HCT116 (cell line): ENCODE measurements around the gene CTRL. TPM values are rescaled to one million over a fixed set of nuclear protein-coding genes. Genes with fewer than 3 reads are reported as not detected.

Experiments
- ATAC-seq: fragments of 200-7000 bp; cut with Tn5 transposase; 2 replicates; pipeline ENCODE4 v1.9.1; 2020; ENCODE audit warnings: mild to moderate bottlenecking, moderate library complexity
- BruUV-seq: library from RNA; stranded (reverse); fragments of 400-500 nt; replicated peaks from 2 replicates; lab custom pipeline; 2021; lab: Mats Ljungman, UMichigan
- CTCF ChIA-PET: fragments of 300-600 bp; sonication (Branson Sonifier 250); formaldehyde crosslinking; loops from one replicate; lab custom pipeline; 2021; ENCODE audit warnings: antibody characterized with exemption; lab: Charles Lee
- POLR2A ChIA-PET: fragments of 300-600, 350-600 bp; sonication (Branson Sonifier 250); formaldehyde crosslinking; loops from one replicate; lab custom pipeline; 2021; ENCODE audit warnings: antibody characterized with exemption; lab: Charles Lee
- RAD21 ChIA-PET, 2 experiments: fragments of 300-600 bp; sonication (Branson Sonifier 250); formaldehyde crosslinking; loops; one replicate each; lab custom pipeline; 2023; ENCODE audit warnings: low total read pairs in 2 of 2; ENCODE audit not compliant: uncharacterized antibody in 2 of 2, unreplicated experiment in 2 of 2, low non-redundant PET in 1 of 2; lab: Charles Lee
- DNase-seq: peaks from one replicate; pipeline ENCODE4 v3.0.0-alpha.2; 2010; ENCODE audit warnings: low read depth, low spot score
- H2AFZ ChIP-seq: fragments of 200-600 bp; shearing (Covaris generic), sonication (generic); 2 replicates; pipeline ENCODE4 v1.6.1; 2017; ENCODE audit warnings: low read depth, mixed run types, mixed read lengths, antibody characterized with exemption, low read length; ENCODE audit not compliant: poor library complexity, severe bottlenecking
- H3K27ac ChIP-seq: 2 replicates; pipeline ENCODE4 v1.5.1; 2012; ENCODE audit warnings: low read depth, low read length
- H3K27me3 ChIP-seq: fragments of 200-600 bp; sonication (generic); 2 replicates; pipeline ENCODE4 v1.6.1; 2016; ENCODE audit warnings: mixed run types, low read length, mixed read lengths; ENCODE audit not compliant: insufficient read depth
- H3K36me3 ChIP-seq, 2 experiments: fragments of 200-500 bp in 1 of 2; fragments of 200-600 bp in 1 of 2; sonication (Bioruptor generic) in 1 of 2; sonication (generic) in 1 of 2; 2 replicates each; pipeline versions ENCODE4 v1.5.1 to v1.6.1; 2014 to 2016; ENCODE audit warnings: low read length in 2 of 2, inconsistent platforms in 1 of 2, mixed read lengths in 1 of 2, mixed run types in 1 of 2; ENCODE audit not compliant: insufficient read depth in 2 of 2, control insufficient read depth in 1 of 2
- H3K4me1 ChIP-seq, 2 experiments: fragments of 200-600 bp in 1 of 2; sonication (generic) in 1 of 2; 2 replicates each; pipeline versions ENCODE4 v1.5.1 to v1.6.1; 2012 to 2017; ENCODE audit warnings: low read length in 2 of 2, inconsistent platforms in 1 of 2, mild to moderate bottlenecking in 1 of 2, mixed read lengths in 1 of 2, mixed run types in 1 of 2, moderate library complexity in 1 of 2; ENCODE audit not compliant: insufficient read depth in 2 of 2, control insufficient read depth in 1 of 2
- H3K4me2 ChIP-seq: fragments of 200-600 bp; sonication (generic); 2 replicates; pipeline ENCODE4 v1.6.1; 2017; ENCODE audit warnings: mixed run types, low read length, mixed read lengths
- H3K4me3 ChIP-seq, 2 experiments: fragments of 200-600 bp in 1 of 2; sonication (generic) in 1 of 2; replicated peaks in 1 of 2; 2 replicates each; pipeline ENCODE4 v1.5.1; 2011 to 2016; ENCODE audit warnings: low read length in 2 of 2, control low read depth in 1 of 2, low read depth in 1 of 2, mild to moderate bottlenecking in 1 of 2, mixed read lengths in 1 of 2, mixed run types in 1 of 2
- H3K79me2 ChIP-seq: fragments of 200-600 bp; sonication (generic); 2 replicates; pipeline ENCODE4 v1.6.1; 2017; ENCODE audit warnings: mild to moderate bottlenecking, mixed run types, low read length, moderate library complexity, mixed read lengths; ENCODE audit not compliant: insufficient read depth
- H3K9ac ChIP-seq: fragments of 200-600 bp; sonication (generic); 2 replicates; pipeline ENCODE4 v1.6.1; 2016; ENCODE audit warnings: low read length, mixed read lengths
- H3K9me2 ChIP-seq: fragments of 200-600 bp; sonication (generic), shearing (Covaris generic); 2 replicates; pipeline ENCODE4 v1.6.1; 2017; ENCODE audit warnings: mixed run types, mild to moderate bottlenecking, moderate library complexity; ENCODE audit not compliant: insufficient read depth
- H3K9me3 ChIP-seq, 2 experiments: fragments of 200-500 bp in 1 of 2; fragments of 200-600 bp in 1 of 2; sonication (Bioruptor generic) in 1 of 2; sonication (generic) in 1 of 2; 2 replicates each; pipeline ENCODE4 v1.6.1; 2014 to 2017; ENCODE audit warnings: low read length in 2 of 2, mixed read lengths in 2 of 2, inconsistent platforms in 1 of 2, low read depth in 1 of 2, mild to moderate bottlenecking in 1 of 2, mixed run types in 1 of 2, moderate library complexity in 1 of 2; ENCODE audit not compliant: control insufficient read depth in 1 of 2, insufficient read depth in 1 of 2
- H4K20me1 ChIP-seq: fragments of 200-600 bp; sonication (generic), shearing (Covaris generic); 2 replicates; pipeline ENCODE4 v1.6.1; 2017; ENCODE audit warnings: mixed run types, mild to moderate bottlenecking, moderate library complexity; ENCODE audit not compliant: insufficient read depth
- ELF1 ChIP-seq: IDR thresholded peaks from 2 replicates; pipeline ENCODE4 v1.6.1; 2012; ENCODE audit warnings: low read depth, borderline replicate concordance
- EZH2 ChIP-seq: fragments of 200-600 bp; sonication (generic); IDR thresholded peaks from 2 replicates; pipeline ENCODE4 v1.6.1; 2017; ENCODE audit warnings: antibody characterized with exemption, mixed run types
- FOSL1 ChIP-seq: IDR thresholded peaks from 2 replicates; pipeline ENCODE4 v1.6.1; 2012; ENCODE audit warnings: low read depth
- JUND ChIP-seq: IDR thresholded peaks from 2 replicates; pipeline ENCODE4 v1.6.1; 2012
- POLR2AphosphoS5 ChIP-seq: IDR thresholded peaks from 2 replicates; pipeline ENCODE4 v1.6.1; 2011; ENCODE audit warnings: mild to moderate bottlenecking, low read depth, low read length, moderate library complexity
- SIN3A ChIP-seq: IDR thresholded peaks from 2 replicates; pipeline ENCODE4 v1.6.1; 2012; ENCODE audit warnings: low read depth
- YY1 ChIP-seq: IDR thresholded peaks from 2 replicates; pipeline ENCODE4 v1.6.1; 2011; ENCODE audit warnings: low read length, low read depth, moderate library complexity, mild to moderate bottlenecking; ENCODE audit not compliant: insufficient replicate concordance; ENCODE audit errors: extremely low read depth
- ZNF274 ChIP-seq: fragments of 200-500 bp; sonication (Bioruptor generic); IDR thresholded peaks from 2 replicates; pipeline ENCODE4 v1.6.1; 2014; ENCODE audit warnings: mild to moderate bottlenecking, low read depth, low read length, inconsistent platforms
- intact Hi-C: fragments of 100-400 bp; cut with micrococcal nuclease; formaldehyde crosslinking; loops from 2 replicates; pipeline ENCODE4 v1.10.0; 2022
- total RNA-seq: library from RNA; stranded (reverse); gene quantifications from one replicate; pipeline ENCODE4 v1.2.1, GENCODE V29; 2021; ENCODE audit not compliant: unreplicated experiment
- TF ChIP-seq, protein P1 (sequence below), 3 experiments: fragments of 200-600 bp in 1 of 3; sonication (generic) in 1 of 3; IDR thresholded peaks in 2 of 3; conservative IDR thresholded peaks in 1 of 3; 2 replicates each; pipeline ENCODE4 v1.5.1; 2012 to 2017; ENCODE audit warnings: low read depth in 2 of 3, low read length in 2 of 3, antibody characterized with exemption in 1 of 3, borderline replicate concordance in 1 of 3, control low read depth in 1 of 3, mild to moderate bottlenecking in 1 of 3, mixed read lengths in 1 of 3, mixed run types in 1 of 3, moderate library complexity in 1 of 3; ENCODE audit not compliant: insufficient read depth in 1 of 3
- TF ChIP-seq, protein P2 (sequence below): IDR thresholded peaks from 2 replicates; pipeline ENCODE4 v1.6.1; 2012

The CTRL gene
- total RNA-seq, 1 experiment from 2014 or later = 3.4 TPM

DNA sequence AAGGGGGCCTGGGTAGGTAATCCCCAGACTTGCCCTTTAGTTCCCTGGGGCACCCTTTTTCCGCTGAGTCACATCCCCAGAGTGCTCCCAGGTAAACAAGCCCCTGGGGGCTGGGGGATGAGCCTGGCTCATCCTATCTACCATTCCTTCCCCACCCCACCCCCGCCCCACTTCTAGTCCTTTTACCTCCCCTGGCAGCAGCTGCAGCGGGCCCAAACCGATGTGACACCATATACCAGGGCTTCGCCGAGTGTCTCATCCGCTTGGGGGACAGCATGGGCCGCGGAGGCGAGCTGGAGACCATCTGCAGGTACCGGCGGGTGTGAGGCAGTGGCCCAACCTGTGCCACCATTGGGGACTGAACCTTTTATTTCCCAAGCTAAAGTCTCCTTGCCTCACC, 46.1 kb downstream of the CTRL start:
- no peaks in the 10 kb centered on the region for H3K4me1 ChIP-seq
- no peak for DNase-seq
- H3K27ac ChIP-seq = no peak overlapping the region
- H3K4me3 ChIP-seq = no peak overlapping the region
- no peak overlapping the region for H2AFZ ChIP-seq
- ATAC-seq = no peak
- H3K36me3 ChIP-seq = peaks cover 16 to 29% of the 10 kb centered on the region in 2 experiments; a peak in 3 of 4 replicates
- ChIA-PET CTCF (interaction anchor here (1.1 to 2.9 kb wide), 2 partner anchors 43 to 155 kb away, joined by 3 to 13 read pairs; no protein-coding TSS in a partner anchor), RAD21 (no interaction called here), POLR2A (no interaction called here)
- no peaks in the 10 kb centered on the region for H3K9me3 ChIP-seq
- BruUV-seq = no TSS peak
- no peaks in the 10 kb centered on the region for H3K79me2 ChIP-seq
- H3K27me3 ChIP-seq = no peaks in the 10 kb centered on the region
- intact Hi-C loops = loop anchor here (10.0 kb wide), 1 partner anchor 339 kb away; no protein-coding TSS in a partner anchor
- peaks cover 3% of the 10 kb centered on the region; the same call in 1 of the 2 replicates for H4K20me1 ChIP-seq
- no peak overlapping the region for H3K4me2 ChIP-seq
- no peak overlapping the region for H3K9ac ChIP-seq
- no peaks in the 10 kb centered on the region for H3K9me2 ChIP-seq
- TF ChIP-seq YY1 = no peak
- TF ChIP-seq, protein P1, sequence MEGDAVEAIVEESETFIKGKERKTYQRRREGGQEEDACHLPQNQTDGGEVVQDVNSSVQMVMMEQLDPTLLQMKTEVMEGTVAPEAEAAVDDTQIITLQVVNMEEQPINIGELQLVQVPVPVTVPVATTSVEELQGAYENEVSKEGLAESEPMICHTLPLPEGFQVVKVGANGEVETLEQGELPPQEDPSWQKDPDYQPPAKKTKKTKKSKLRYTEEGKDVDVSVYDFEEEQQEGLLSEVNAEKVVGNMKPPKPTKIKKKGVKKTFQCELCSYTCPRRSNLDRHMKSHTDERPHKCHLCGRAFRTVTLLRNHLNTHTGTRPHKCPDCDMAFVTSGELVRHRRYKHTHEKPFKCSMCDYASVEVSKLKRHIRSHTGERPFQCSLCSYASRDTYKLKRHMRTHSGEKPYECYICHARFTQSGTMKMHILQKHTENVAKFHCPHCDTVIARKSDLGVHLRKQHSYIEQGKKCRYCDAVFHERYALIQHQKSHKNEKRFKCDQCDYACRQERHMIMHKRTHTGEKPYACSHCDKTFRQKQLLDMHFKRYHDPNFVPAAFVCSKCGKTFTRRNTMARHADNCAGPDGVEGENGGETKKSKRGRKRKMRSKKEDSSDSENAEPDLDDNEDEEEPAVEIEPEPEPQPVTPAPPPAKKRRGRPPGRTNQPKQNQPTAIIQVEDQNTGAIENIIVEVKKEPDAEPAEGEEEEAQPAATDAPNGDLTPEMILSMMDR (IDR thresholded peaks at IDR 0.05 in 2 of 3, conservative IDR thresholded peaks at IDR 0.05 in 1 of 3; ENCODE audit: borderline replicate concordance in 1 of 3, insufficient read depth in 1 of 3, low read depth in 2 of 3, low read length in 2 of 3) = no peak
- TF ChIP-seq SIN3A = no peak
- TF ChIP-seq FOSL1 = no peak
- TF ChIP-seq, protein P2, sequence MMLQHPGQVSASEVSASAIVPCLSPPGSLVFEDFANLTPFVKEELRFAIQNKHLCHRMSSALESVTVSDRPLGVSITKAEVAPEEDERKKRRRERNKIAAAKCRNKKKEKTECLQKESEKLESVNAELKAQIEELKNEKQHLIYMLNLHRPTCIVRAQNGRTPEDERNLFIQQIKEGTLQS = no peak
- no peak for TF ChIP-seq POLR2AphosphoS5

DNA sequence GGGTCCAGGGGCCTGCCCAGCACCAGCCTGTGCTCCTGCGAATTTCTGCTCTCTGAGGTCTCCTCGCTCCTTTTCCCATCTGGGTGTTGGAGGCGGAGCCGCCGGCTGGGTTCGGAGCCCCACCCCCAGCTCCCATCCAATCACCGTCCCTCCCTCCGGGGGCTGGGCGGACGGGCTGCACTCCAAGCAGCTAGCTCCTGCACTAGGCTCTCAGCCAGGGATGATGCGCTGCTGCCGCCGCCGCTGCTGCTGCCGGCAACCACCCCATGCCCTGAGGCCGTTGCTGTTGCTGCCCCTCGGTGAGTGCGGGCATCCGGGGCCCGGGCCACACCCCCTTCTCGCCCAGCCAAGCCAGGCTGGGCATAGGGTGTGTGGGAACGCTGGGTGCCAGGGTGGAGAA, 47.0 kb downstream of the CTRL start, which contains the start of gene NRN1L:
NRN1L (plus strand) TSS at position 202 of the 400 bp plus-strand sequence; CDS start at position 221, 19 bp downstream.
- Histone ChIP-seq H3K36me3 (peaks cover 23 to 36% of the 10 kb centered on the region in 2 experiments; a peak in 3 of 4 replicates), H3K27ac (no peak within 1 kb of the TSS), H2AFZ (no peak within 1 kb of the TSS), H4K20me1 (peaks cover 3% of the 10 kb centered on the region; the same call in 1 of the 2 replicates), H3K4me2 (no peak within 1 kb of the TSS), H3K4me1 (no peaks in the 10 kb centered on the region), H3K27me3 (no peaks in the 10 kb centered on the region), H3K4me3 (no peak within 1 kb of the TSS)
- no TSS peak for BruUV-seq
- ATAC-seq = peak; percentile 59
- TF ChIP-seq JUND (no peak), ELF1 (no peak), EZH2 (no peak), ZNF274 (no peak), POLR2AphosphoS5 (no peak)
- TF ChIP-seq, all 23 proteins: peak for 0
- ChIA-PET RAD21 (no interaction called here), CTCF (interaction anchor here (0.8 to 2.9 kb wide), 7 partner anchors 11 to 363 kb away, joined by 3 to 13 read pairs (median 6); partner anchors contain the start of gene EDC4), POLR2A (no interaction called here)
- Histone ChIP-seq H3K9ac (no peak within 1 kb of the TSS), H3K79me2 (no peaks in the 10 kb centered on the region), H3K9me2 (no peaks in the 10 kb centered on the region), H3K9me3 (no peaks in the 10 kb centered on the region)
- intact Hi-C loops = loop anchor here (10.0 kb wide), 1 partner anchor 340 kb away; no protein-coding TSS in a partner anchor
- DNase-seq = no peak
